NCI-H2107 treated with DMSO at 0.1 percent for 48 hours (cell line): ENCODE measurements around the gene RNF217.
"Not testable (repeated sequence)": the region's sequence is repeated elsewhere in the genome, so short reads cannot be mapped to it uniquely, and the experiment has no call there.

Experiments
- DNase-seq: peaks from one replicate; lab custom pipeline; 2025; ENCODE audit not compliant: unreplicated experiment; lab: John Stamatoyannopoulos, UW

Gene RNF217

GRCh38 chr6:124962639-124963415 lies 590 bp downstream of the RNF217 start:
- peak; percentile 38 for DNase-seq

DNA sequence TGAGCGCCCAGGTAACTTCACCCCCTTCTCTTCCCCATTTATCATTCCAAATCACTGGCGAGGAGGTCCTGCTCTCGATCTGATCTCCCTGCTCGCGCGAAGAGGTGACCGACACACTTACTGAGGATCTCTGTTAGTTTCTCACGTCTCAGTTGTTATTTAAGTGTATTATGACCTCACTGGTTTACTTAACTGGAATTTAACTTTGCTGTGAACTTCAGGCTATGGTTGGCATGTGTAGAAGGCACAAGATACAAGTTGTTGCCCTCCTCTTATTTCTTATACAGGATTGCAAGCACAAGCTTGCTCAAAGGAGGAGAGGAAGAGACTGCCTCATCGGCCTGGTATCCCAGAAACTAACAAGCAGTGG lies 1.2 kb downstream of the RNF217 start:
- no peak for DNase-seq

DNA sequence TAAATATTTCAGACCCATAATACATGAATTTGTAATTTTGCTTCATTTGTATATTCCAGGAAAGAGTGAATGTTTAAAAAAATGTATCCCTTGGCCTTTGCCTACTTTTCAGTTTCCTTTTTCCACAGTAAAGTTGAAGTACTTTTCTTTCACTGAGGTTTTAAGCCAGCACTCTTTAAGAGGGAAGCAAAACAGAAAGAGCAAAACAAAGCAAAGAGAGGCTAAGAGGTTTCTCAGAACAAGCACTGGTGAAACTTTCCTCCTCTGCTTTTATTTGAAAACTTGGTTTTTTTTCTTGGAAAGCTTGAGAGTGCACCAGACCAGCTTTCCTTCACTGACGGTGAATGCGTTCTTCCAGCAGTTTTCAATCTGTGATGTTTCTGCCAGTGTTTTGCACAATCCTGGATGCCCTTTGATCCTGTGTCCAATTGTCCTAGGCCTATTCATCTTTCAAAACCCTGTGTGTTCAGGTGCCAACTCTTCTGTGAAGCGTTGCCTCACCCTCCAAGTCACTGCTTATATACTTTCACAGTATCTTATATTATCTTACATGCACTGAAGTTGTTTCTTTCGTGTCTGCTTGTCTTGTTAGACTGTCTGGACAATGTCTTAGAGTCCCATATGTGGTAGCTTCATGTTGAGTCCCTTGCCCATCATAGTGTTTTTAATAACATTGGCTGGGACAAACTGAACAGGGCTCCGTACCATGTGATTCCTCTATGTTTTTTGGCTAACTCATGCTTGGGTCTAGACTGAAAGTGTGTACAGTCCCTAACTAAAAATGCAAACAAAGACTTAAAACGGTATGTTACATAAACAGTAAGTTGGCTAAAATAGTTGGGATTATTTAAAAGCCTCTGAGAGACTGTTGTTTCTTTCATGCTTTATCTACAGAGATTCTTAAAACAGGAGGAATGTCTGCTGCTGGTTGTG lies 1.9 kb downstream of the RNF217 start:
- no peak for DNase-seq

GRCh38 chr6:124964764-124965105 lies 2.5 kb downstream of the RNF217 start:
- DNase-seq: no peak

- DNase-seq: not testable (repeated sequence)
Measured at GRCh38 chr6:124965424-124965850, 3.2 kb downstream of the RNF217 start.

- DNase-seq: no peak
Measured at GRCh38 chr6:124967444-124967843, 5.2 kb downstream of the RNF217 start.

DNA sequence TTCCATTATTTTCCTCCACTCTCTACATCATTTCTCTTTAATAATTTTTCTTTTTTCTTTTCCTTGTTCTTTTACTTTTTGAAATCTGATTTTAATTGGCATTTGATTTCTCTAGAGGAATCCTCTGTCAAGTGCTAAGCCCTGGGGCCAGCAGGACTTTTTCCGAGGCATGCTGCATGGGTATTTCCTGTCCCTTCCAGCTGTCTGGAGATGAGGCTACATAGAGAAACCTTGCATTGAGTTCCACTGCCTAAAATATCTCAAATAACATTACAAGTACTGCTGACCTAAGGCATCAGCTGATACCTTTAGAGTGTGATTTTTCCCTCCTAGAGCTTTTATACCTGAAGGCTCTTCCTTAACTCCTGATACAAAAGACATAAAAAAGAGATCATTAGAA lies 6.2 kb downstream of the RNF217 start:
- DNase-seq: no peak

GRCh38 chr6:124970243-124970642 lies 8.0 kb downstream of the RNF217 start:
- DNase-seq: no peak

DNA sequence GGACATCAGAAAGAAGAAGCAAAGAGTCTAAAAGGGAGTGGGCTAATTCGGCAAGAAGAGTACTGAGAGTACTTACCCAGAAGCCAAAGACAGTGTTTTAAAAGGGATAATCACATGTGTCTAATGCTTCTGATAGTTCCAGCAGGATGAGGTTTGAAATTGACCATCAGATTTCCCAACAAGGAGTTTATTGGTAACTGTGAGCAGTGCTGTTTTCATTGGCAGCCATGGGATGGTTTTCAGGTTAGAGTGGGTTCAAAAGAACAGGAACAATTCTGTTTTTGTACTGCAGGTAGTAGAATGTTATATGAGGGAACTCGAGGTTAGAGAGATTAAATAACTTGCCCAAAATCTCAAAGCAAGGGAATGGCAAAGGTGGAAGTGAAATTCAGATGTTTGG lies 8.5 kb downstream of the RNF217 start:
- DNase-seq: no peak

- DNase-seq: no peak
Measured at GRCh38 chr6:124973780-124974179, 11.5 kb downstream of the RNF217 start.

- no peak for DNase-seq
Measured at GRCh38 chr6:124974771-124975377, 12.6 kb downstream of the RNF217 start.

- no peak for DNase-seq
Measured at GRCh38 chr6:124977067-124977908, 15.1 kb downstream of the RNF217 start.

- no peak for DNase-seq
Measured at GRCh38 chr6:124978451-124979293, 16.4 kb downstream of the RNF217 start.

DNA sequence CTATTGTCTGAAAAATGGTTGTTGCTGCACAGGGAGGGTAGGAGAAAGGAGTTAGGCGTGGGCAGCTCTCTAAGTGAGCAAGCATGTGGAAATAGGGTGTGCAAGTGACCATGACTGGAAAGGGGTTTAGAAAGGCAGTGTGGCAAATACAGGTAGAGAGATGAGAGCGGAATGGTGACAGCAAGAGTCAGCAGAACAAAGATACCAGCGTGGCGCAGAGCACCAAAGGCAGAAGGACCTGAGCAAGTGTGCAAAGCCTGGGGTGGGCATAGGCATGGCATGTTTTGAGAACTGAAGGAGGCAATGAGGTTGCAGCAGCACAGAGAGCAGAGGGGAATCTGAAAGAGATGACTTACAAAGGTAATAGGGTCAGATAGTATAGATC lies 17.0 kb downstream of the RNF217 start:
- DNase-seq: no peak

GRCh38 chr6:124982669-124983068 lies 20.4 kb downstream of the RNF217 start:
- DNase-seq: no peak

- no peak for DNase-seq
Measured at GRCh38 chr6:124983383-124984083, 21.3 kb downstream of the RNF217 start.

DNA sequence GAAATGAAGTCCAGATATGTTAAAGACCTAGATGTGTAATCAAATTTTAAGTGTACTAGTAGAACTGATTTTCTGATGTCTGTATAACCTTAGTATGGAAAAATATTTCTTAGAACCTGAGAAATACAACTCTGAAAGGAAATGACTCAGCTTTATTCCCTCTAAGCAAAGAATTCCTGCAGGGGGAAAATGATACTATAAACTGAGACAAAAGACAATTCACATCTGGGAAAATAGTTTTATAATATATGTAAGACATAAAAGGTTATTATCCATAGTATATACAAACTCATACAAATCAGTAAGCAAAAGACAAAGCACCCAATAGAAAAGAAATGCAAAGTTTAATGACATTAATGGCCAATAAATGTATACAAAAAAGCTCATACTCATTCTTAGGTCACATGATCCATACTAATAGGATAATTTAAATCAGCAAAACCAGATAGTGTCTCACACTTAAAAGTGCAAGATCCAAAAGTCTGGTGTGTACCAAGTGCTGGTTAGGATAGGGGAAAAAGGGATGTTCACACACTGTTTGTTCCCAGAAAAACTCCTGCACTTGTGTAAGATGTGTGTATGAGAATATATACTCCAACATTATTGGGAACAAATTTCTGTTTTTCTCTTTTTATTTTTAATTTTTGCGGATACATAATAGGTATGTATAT lies 22.6 kb downstream of the RNF217 start:
- DNase-seq: no peak

- no peak for DNase-seq
Measured at GRCh38 chr6:124986164-124986563, 23.9 kb downstream of the RNF217 start.

DNA sequence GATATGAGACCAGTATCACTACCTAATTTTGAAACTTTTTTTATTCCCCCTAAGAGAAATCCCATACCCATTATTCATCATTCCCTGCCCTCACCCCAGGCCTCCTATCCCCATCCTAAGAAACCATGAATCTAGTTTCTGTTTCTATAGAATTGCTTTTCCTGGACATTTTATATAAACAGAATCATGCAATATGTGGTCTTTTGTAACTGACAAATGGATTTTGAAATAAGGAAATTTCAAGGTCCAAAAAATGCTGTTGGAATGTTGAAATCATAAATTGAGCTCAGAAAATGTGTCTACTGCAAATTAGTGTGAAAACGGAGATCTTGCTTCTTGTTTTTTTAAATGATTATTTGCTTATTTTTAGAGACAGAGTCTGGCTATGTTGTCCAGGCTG lies 25.1 kb downstream of the RNF217 start:
- no peak for DNase-seq
